Measurements from ENCODE around the gene MAT1A.
"Not testable (repeated sequence)": the region's sequence is repeated elsewhere in the genome, so short reads cannot be mapped to it uniquely, and the experiment has no call there.

GRCh38 chr10:80251703-80252280 lies 37.7 kb downstream of the MAT1A start:
- not testable (repeated sequence) for TF ChIP-seq CTCF (conservative IDR thresholded peaks at IDR 0.05; ENCODE audit: low read depth in 2 of 2); POLR2AphosphoS5 (IDR thresholded peaks at IDR 0.05; ENCODE audit: low read depth); EZH2 (IDR thresholded peaks at IDR 0.05; ENCODE audit: low read depth, unreplicated experiment); REST (IDR thresholded peaks at IDR 0.05; ENCODE audit: unreplicated experiment); NANOG (IDR thresholded peaks at IDR 0.05; ENCODE audit: borderline replicate concordance)
